ENCODE measurements around the gene C16orf92.

GRCh38 chr16:30009990-30010843 lies 12.8 kb upstream of the C16orf92 start:
- TF ChIP-seq CTCF (IDR thresholded peaks at IDR 0.05), result no peak
- TF ChIP-seq POLR2A (IDR thresholded peaks at IDR 0.05), result no peak

All from adrenal gland (tissue), 5 donors.